ENCODE measurements around the gene FOXR1. TPM values are rescaled to one million over a fixed set of nuclear protein-coding genes. Genes with fewer than 3 reads are reported as not detected.
"Not testable (repeated sequence)": the region's sequence is repeated elsewhere in the genome, so short reads cannot be mapped to it uniquely, and the experiment has no call there.

The FOXR1 gene
- total RNA-seq, 4 donors from 2014 or later: not detected

DNA sequence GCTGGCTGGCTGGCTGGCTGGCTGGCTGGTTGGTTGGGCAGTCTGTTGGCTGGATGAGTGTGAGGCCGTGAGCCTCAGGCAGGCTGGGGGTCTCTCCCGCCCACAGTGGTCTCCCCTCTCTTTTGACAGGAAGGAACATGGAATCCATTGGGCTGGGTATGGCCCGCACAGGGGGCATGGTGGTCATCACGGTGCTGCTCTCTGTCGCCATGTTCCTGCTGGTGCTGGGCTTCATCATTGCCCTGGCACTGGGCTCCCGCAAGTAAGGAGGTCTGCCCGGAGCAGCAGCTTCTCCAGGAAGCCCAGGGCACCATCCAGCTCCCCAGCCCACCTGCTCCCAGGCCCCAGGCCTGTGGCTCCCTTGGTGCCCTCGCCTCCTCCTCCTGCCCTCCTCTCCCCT, 13.6 kb upstream of the FOXR1 start:
- H3K4me1 ChIP-seq: peaks cover 0 to 14% (median 0%) of the 10 kb centered on the region in 4 donors
- H3K4me3 ChIP-seq: no peak overlapping the region
- DNase-seq (ENCODE audit: low spot score in 2 of 2): no peak
- 93 to 94% methylated on average over 8 of the region's 8 CpGs for WGBS, 2 donors
- H3K9me3 ChIP-seq: no peaks in the 10 kb centered on the region
- H3K36me3 ChIP-seq: no peaks in the 10 kb centered on the region
- H3K27ac ChIP-seq: no peak overlapping the region
- no peak for TF ChIP-seq POLR2A (IDR thresholded peaks at IDR 0.05)
- TF ChIP-seq, protein P1, sequence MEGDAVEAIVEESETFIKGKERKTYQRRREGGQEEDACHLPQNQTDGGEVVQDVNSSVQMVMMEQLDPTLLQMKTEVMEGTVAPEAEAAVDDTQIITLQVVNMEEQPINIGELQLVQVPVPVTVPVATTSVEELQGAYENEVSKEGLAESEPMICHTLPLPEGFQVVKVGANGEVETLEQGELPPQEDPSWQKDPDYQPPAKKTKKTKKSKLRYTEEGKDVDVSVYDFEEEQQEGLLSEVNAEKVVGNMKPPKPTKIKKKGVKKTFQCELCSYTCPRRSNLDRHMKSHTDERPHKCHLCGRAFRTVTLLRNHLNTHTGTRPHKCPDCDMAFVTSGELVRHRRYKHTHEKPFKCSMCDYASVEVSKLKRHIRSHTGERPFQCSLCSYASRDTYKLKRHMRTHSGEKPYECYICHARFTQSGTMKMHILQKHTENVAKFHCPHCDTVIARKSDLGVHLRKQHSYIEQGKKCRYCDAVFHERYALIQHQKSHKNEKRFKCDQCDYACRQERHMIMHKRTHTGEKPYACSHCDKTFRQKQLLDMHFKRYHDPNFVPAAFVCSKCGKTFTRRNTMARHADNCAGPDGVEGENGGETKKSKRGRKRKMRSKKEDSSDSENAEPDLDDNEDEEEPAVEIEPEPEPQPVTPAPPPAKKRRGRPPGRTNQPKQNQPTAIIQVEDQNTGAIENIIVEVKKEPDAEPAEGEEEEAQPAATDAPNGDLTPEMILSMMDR (IDR thresholded peaks at IDR 0.05): no peak
- peaks cover 0 to 6% of the 10 kb centered on the region in 2 donors for H3K27me3 ChIP-seq

DNA sequence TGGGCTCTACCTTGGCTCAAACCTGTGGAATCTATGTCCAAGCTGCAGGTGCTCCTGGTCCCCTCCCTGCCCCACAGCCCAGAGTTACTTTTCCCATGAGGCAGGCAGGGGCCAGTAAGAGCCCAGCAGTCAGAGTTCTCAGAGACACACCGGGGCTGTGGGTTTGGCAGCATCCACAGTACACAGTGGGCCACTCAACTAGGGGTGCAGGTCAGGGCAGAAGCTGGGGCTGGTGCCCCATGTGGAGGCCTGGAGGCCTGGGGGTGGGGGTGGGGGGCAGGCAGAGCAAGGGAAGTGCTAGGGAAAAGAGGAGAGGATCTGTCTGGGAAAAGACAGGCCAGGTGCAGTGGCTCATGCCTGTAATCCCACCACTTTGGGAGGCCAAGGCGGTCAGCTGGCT, 13.0 kb upstream of the FOXR1 start:
- H3K27ac ChIP-seq: no peak overlapping the region
- H3K9me3 ChIP-seq: no peaks in the 10 kb centered on the region
- DNase-seq (ENCODE audit: low spot score in 2 of 2): no peak
- TF ChIP-seq EP300 (IDR thresholded peaks at IDR 0.05) (no peak), POLR2A (IDR thresholded peaks at IDR 0.05) (no peak)
- TF ChIP-seq, protein P1 (IDR thresholded peaks at IDR 0.05): no peak
- no peaks in the 10 kb centered on the region for H3K36me3 ChIP-seq
- peaks cover 0 to 6% of the 10 kb centered on the region in 2 donors for H3K27me3 ChIP-seq
- H3K4me1 ChIP-seq: peaks cover 0 to 14% (median 0%) of the 10 kb centered on the region in 4 donors
- WGBS, 2 donors: 66 to 69% methylated on average over 2 of the region's 2 CpGs
- H3K4me3 ChIP-seq: no peak overlapping the region

DNA sequence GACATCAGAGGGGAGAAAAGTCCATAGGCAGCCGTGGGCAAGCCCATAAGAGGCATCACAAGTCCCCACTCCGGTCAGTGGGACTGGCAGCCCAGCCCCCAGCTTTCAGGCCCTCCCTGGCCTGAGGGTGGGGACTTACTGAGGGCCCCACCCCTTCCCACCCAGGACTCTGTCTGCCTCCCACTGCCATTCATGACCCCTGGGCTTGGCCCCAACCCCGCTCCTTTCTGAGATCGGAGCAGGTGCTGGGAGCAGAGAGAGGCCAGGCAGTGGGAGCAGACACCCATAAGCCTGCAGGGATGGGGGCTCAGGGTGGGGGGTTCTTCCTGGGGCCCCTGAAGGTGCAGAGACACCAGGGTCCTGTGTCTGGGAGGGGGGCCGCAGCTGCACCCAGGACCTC, 10.4 kb upstream of the FOXR1 start:
- peaks cover 0 to 2% of the 10 kb centered on the region in 2 donors for H3K27me3 ChIP-seq
- WGBS, 2 donors: 74% methylated on average over 3 to 4 of the region's 5 CpGs
- no peaks in the 10 kb centered on the region for H3K36me3 ChIP-seq
- TF ChIP-seq POLR2A (IDR thresholded peaks at IDR 0.05) (no peak), EP300 (IDR thresholded peaks at IDR 0.05) (no peak)
- TF ChIP-seq, protein P1 (IDR thresholded peaks at IDR 0.05): no peak
- no peak overlapping the region for H3K27ac ChIP-seq
- no peak overlapping the region for H3K4me3 ChIP-seq
- peaks cover 0 to 14% (median 0%) of the 10 kb centered on the region in 4 donors for H3K4me1 ChIP-seq
- no peak for DNase-seq (ENCODE audit: low spot score in 2 of 2)
- H3K9me3 ChIP-seq: no peaks in the 10 kb centered on the region

DNA sequence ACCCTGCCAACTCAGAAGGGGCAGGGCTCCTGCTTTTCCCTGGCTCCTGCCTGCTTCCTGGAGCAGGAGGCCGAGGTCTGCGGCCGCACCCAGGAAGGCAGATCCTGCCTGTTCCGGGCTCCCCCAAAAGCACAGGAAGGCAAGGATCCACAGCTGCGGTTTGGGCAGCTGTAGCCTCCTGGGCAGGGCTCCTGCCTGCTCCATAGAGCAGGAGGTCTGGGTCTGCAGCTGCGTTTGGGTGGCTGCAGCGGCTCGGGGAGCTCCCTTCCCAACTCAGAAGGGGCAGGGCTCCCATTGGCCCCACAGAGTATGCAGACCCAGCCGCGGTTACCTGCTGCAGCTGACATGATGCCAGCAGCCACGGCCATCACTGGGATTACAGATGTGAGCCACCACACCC, 10.0 kb upstream of the FOXR1 start:
- WGBS, 2 donors: 45 to 80% methylated on average over 1 to 11 of the region's 11 CpGs
- TF ChIP-seq, protein P1 (IDR thresholded peaks at IDR 0.05): no peak
- TF ChIP-seq POLR2A (IDR thresholded peaks at IDR 0.05) (no peak), EP300 (IDR thresholded peaks at IDR 0.05) (no peak)
- no peaks in the 10 kb centered on the region for H3K27me3 ChIP-seq
- H3K36me3 ChIP-seq: no peaks in the 10 kb centered on the region
- no peak for DNase-seq (ENCODE audit: low spot score in 2 of 2)
- peaks cover 0 to 10% (median 0%) of the 10 kb centered on the region in 4 donors for H3K4me1 ChIP-seq
- no peaks in the 10 kb centered on the region for H3K9me3 ChIP-seq
- no peak overlapping the region for H3K4me3 ChIP-seq
- no peak overlapping the region for H3K27ac ChIP-seq

DNA sequence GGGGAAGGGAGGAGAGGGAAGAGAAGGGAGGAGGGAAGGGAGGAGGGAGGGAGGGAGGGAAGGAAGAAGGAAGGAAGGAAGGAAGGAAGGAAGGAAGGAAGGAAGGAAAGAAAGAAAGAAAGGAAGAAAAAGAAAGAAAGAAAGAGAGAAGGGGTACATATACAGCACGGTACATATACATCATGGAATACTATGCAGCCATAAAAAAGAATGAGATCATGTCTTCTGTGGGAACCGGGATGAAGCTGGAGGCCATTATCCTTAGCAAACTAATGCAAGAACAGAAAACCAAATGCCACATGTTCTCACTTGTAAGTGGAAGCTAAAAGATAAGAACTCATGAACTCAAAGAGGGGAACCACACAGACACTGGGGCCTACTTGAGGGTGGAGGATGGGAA, 2.1 kb upstream of the FOXR1 start:
- H3K36me3 ChIP-seq; H3K4me3 ChIP-seq; H3K4me1 ChIP-seq; DNase-seq (ENCODE audit: low spot score in 2 of 2); H3K27ac ChIP-seq; H3K9me3 ChIP-seq: not testable (repeated sequence)
- 92 to 98% methylated on average over 2 of the region's 2 CpGs for WGBS, 2 donors
- peaks cover 0 to 16% of the 10 kb centered on the region in 2 donors for H3K27me3 ChIP-seq

DNA sequence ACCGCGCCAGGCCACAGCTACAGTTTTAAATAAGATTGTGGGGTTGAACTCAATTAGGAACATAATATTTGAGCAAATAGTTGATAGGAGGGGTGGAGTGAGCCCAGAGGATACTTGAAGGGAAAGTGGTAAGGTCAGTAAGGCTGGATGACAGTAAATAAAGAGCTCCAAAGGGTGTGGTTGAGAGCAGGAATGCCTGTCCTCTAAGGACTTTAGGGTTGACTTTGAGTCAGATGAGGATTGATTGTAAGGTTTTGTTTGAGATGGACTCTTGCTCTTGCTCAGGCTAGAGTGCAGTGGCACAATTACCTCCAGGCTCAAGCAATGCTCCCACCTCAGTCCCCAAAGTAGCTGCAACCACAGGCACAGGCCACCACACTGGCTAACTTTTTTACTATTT, 2.4 kb downstream of the FOXR1 start:
- H3K27me3 ChIP-seq: peaks cover 0 to 23% of the 10 kb centered on the region in 2 donors

More for the DNA sequence above, 2.4 kb downstream of the FOXR1 start:
- no peak for DNase-seq (ENCODE audit: low spot score in 2 of 2)
- H3K27ac ChIP-seq: no peak overlapping the region
- TF ChIP-seq, protein P1 (IDR thresholded peaks at IDR 0.05): no peak
- TF ChIP-seq POLR2A (IDR thresholded peaks at IDR 0.05): no peak
- no peaks in the 10 kb centered on the region for H3K4me1 ChIP-seq
- WGBS, 2 donors: 94 to 100% methylated on average over 2 of the region's 2 CpGs
- no peaks in the 10 kb centered on the region for H3K36me3 ChIP-seq
- no peak overlapping the region for H3K4me3 ChIP-seq
- H3K9me3 ChIP-seq: no peaks in the 10 kb centered on the region
